Uterus (tissue), 4 donors: ENCODE results near the gene CIB2. TPM values are rescaled to one million over a fixed set of nuclear protein-coding genes. Genes with fewer than 3 reads are reported as not detected.

Source experiments
- DNase-seq, 2 donors: peaks; one replicate each; pipeline ENCODE4 v3.0.0-alpha.2; 2019 to 2020
- H3K27ac ChIP-seq, 2 donors: fragments of 200-600 bp; sonication (generic); 1 replicate in 1 of 2; 2 replicates in 1 of 2; pipeline ENCODE4 v1.5.1; 2016 to 2018
- H3K27me3 ChIP-seq, 2 donors: fragments of 200-600 bp; sonication (generic); one replicate each; pipeline ENCODE4 v1.5.1; 2018 to 2019; ENCODE audit warnings: control low read depth in 1 of 2
- H3K36me3 ChIP-seq, 2 donors: fragments of 200-600 bp; sonication (generic); one replicate each; pipeline ENCODE4 v1.5.1; 2019; ENCODE audit warnings: control low read depth in 1 of 2
- H3K4me1 ChIP-seq, 2 donors: fragments of 200-600 bp; sonication (generic); one replicate each; pipeline ENCODE4 v1.5.1; 2018 to 2019; ENCODE audit warnings: control low read depth in 1 of 2
- H3K4me3 ChIP-seq, 2 donors: fragments of 200-600 bp; sonication (generic); 1 replicate in 1 of 2; 2 replicates in 1 of 2; pipeline ENCODE4 v1.5.1; 2018 to 2019; ENCODE audit warnings: mild to moderate bottlenecking in 1 of 2
- H3K9me3 ChIP-seq, 2 donors: fragments of 200-600 bp; sonication (generic); one replicate each; pipeline ENCODE4 v1.5.1; 2019; ENCODE audit warnings: control low read depth in 1 of 2
- CTCF ChIP-seq, 4 experiments: fragments of 200-600 bp in 2 of 4; fragments of 450-650 bp in 2 of 4; sonication (generic) in 2 of 4; IDR thresholded peaks; one replicate each; pipeline ENCODE4 v1.5.1; 2016 to 2019; ENCODE audit warnings: antibody characterized with exemption in 4 of 4, mild to moderate bottlenecking in 2 of 4, moderate library complexity in 1 of 4
- POLR2A ChIP-seq, 2 donors: fragments of 450-650 bp; IDR thresholded peaks; one replicate each; pipeline ENCODE4 v1.6.1; 2016; ENCODE audit warnings: antibody characterized with exemption in 2 of 2, mild to moderate bottlenecking in 1 of 2, moderate library complexity in 1 of 2
- intact Hi-C: fragments of 100-400 bp; cut with DNase I; formaldehyde crosslinking; loops from one replicate; pipeline ENCODE4 v1.15.1; 2023; ENCODE audit warnings: low total_unique reads
- total RNA-seq, 4 donors: library from RNA; depleted of rRNA in 3 of 4; stranded (reverse); fragments of >200 nt in 3 of 4; gene quantifications; one replicate each; pipeline versions ENCODE4 v1.1.0 to v1.2.4, GENCODE V29; 2014 to 2023
- donor health status: DM: yes; HTN: yes; CAD: no.

The CIB2 gene
- total RNA-seq, 4 donors from 2014 or later, result 4.4 to 11.3 (median 7.8) TPM

GRCh38 chr15:78063970-78064385 lies 67.3 kb downstream of the CIB2 start:
- Histone ChIP-seq H3K9me3 (no peaks in the 10 kb centered on the region), H3K4me3 (no peak overlapping the region), H3K27me3 (no peaks in the 10 kb centered on the region), H3K27ac (peak overlapping the region; percentile 82 to 92), H3K4me1 (peaks cover 26 to 36% of the 10 kb centered on the region in 2 donors), H3K36me3 (no peaks in the 10 kb centered on the region)
- no peak for DNase-seq
- TF ChIP-seq CTCF (IDR thresholded peaks at IDR 0.05) (no peak), POLR2A (IDR thresholded peaks at IDR 0.05) (no peak)
- intact Hi-C loops, result no loop called here

GRCh38 chr15:78063217-78063616 lies 68.0 kb downstream of the CIB2 start:
- no peaks in the 10 kb centered on the region for H3K27me3 ChIP-seq
- no peak for DNase-seq
- no peaks in the 10 kb centered on the region for H3K36me3 ChIP-seq
- TF ChIP-seq POLR2A (IDR thresholded peaks at IDR 0.05) (no peak), CTCF (IDR thresholded peaks at IDR 0.05) (no peak)
- no peaks in the 10 kb centered on the region for H3K9me3 ChIP-seq
- intact Hi-C loops, result no loop called here
- H3K4me1 ChIP-seq, result peaks cover 20 to 29% of the 10 kb centered on the region in 2 donors
- H3K27ac ChIP-seq, result peak overlapping the region; percentile 82 to 92
- H3K4me3 ChIP-seq, result no peak overlapping the region

- H3K36me3 ChIP-seq, result no peaks in the 10 kb centered on the region
- no peaks in the 10 kb centered on the region for H3K27me3 ChIP-seq
- peak overlapping the region in 1 of 2 donors; percentile 14 for H3K4me3 ChIP-seq
- intact Hi-C loops, result no loop called here
- TF ChIP-seq POLR2A (IDR thresholded peaks at IDR 0.05) (no peak), CTCF (IDR thresholded peaks at IDR 0.05) (no peak)
- H3K9me3 ChIP-seq, result no peaks in the 10 kb centered on the region
- DNase-seq, result no peak
- peak overlapping the region; percentile 82 to 92 for H3K27ac ChIP-seq
- H3K4me1 ChIP-seq, result peaks cover 19 to 24% of the 10 kb centered on the region in 2 donors
Observed at GRCh38 chr15:78061963-78062427, 69.2 kb downstream of the CIB2 start.

GRCh38 chr15:78060232-78060631 lies 71.0 kb downstream of the CIB2 start:
- no peak for TF ChIP-seq POLR2A (IDR thresholded peaks at IDR 0.05)
- Histone ChIP-seq H3K4me3 (no peak overlapping the region), H3K36me3 (no peaks in the 10 kb centered on the region), H3K4me1 (peaks cover 7 to 26% of the 10 kb centered on the region in 2 donors), H3K9me3 (no peaks in the 10 kb centered on the region), H3K27ac (peak overlapping the region; percentile 82 to 92), H3K27me3 (no peaks in the 10 kb centered on the region)
- no peak for DNase-seq
- intact Hi-C loops, result no loop called here

- H3K9me3 ChIP-seq, result no peaks in the 10 kb centered on the region
- peaks cover 4 to 26% of the 10 kb centered on the region in 2 donors for H3K4me1 ChIP-seq
- no peaks in the 10 kb centered on the region for H3K27me3 ChIP-seq
- no peak for TF ChIP-seq POLR2A (IDR thresholded peaks at IDR 0.05)
- TF ChIP-seq CTCF (IDR thresholded peaks at IDR 0.05), result no peak
- no peak overlapping the region for H3K4me3 ChIP-seq
- peak overlapping the region; percentile 82 to 92 for H3K27ac ChIP-seq
- DNase-seq, result no peak
- intact Hi-C loops, result no loop called here
- no peaks in the 10 kb centered on the region for H3K36me3 ChIP-seq
Observed at GRCh38 chr15:78059110-78059839, 72.0 kb downstream of the CIB2 start.
